ENCODE results near the gene CANT1.
A peak's percentile ranks its signal among the peaks of the same experiment; 100 is the strongest.

Gene CANT1
- 33.3 to 43.6 reads per million in 2 donors for total RNA-seq

DNA sequence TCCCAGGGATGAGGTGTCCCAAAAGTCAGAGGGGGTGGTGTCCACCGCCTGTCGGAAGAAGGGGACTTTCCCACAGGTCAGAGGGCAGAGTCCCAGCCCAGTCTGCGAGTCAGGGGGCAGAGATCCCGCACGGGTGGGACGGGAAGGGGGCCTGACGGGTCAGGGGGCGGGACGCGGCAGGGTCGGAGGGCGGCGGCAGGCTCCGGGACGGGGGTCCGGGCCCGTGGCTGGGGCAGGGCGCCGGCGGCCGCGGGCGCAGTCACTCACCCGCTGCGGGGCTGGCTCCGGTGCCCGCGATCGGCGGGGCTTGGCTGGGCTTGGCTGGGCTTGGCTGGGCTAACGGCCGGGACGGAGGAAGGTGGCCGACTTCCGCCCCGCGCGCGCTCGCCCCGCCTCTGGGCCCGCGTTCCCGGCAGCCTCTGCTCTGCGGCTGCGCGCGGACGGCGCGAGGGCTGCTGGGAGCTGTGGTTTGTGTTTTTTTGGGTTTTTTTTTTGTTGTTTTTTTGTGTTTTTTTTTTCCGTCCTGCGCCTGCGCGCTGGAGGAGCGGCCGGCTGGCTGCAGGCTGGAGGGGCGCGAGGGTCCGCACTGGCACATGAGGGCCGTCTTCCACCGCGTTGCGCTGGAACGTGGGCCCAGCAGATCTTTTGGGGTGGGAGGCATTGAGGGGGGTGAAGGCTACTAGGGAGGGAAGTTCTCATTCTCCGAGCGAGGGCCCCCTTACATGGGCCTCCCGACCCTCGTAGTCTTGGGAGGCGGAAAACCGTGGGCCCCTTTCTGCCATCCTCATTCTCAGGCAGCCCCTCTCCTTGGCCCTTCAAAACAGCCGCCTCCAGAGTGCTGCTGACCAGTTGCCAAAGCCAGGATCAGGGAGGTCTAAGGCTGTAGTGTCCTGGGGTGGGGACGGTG, at the start of gene CANT1:
TSS of gene CANT1 (minus strand) at position 368 of the 907 bp plus-strand sequence. CDS start 12,142 bp downstream, outside the sequence.
- peak; percentile 72 to 92 (median 76) for DNase-seq

DNA sequence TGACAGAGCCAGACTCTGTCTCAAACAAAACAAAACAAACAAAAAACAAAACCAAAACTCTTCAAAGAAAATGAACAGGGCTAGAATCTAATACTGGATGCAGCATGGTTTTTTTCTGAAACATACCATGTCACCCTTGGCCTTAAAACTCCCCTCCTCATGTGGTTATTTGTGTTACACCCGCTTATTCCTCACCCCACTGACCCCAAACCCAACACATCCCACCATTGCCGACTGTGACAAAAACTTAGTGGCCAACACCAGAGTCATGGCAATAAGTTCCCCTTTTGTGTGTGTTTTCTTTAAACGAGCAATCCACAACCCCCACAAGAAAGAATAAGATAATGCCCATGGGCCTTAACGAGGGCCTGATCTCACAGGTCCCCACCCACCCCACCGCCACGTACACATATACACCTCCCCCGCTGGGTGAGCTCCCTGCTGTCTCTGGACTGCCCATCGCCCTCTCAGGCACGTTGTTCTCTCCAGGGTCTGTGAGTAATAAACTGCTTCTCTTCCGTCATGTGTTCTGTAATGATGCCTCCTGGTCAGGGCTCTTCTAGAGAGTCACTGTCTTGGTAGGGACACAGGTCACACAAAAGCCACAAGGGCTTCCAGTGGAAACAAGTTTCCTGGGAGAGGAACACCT, 48.3 kb upstream of the CANT1 start:
- no peak for DNase-seq

DNA sequence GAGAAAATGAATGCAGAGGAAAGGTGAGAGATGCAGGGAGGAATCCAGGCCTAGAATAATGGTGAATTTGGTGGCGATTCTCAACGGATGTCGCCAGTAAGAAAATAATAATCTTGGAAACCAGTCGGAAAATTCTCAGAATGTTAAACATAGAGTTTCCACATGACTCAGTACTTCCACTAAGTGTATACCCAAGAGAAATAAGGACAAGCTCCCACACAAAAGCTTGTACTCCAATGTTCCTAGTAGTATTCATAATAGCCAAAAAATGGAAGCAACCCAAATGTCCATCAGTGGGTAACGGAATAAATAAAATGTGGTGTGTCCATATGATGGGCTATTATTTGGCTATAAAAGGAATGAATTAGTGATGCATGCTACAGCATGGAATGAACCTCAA, 45.6 kb upstream of the CANT1 start:
- DNase-seq: no peak

DNA sequence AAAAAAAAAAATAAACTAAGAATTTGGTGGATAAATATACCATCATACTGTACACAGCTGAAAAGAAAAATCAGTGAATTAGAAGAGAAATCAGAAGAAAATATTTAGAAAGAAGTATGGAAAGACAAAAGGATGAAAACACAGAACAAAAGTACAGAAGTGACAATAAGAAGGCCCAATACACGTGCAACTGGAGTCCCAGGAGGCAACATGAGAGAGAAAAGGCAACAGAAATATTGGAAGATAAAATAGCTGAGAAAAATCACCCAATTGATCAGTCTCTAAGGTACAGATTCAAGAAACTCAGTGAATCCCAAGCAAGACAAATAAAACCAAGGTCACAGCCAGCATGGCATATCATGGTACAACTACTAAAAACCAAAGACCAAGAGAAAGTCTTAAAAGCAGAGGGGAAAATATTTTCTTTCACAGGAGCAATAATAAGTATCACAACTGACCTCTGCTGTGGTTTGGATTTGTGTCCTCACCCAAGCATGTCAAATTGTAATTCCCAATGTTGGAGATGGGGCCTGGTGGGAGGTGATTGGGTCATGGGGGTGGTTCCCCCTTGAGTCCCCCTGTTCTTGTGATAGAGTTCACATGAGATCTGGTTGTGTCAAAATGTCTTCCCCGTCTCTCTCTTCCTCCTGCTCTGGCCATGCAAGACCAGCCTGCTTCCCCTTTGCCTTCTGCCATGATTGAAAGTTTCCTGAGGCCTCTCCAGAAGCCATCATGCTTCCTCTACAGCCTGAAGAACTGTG, 44.8 kb upstream of the CANT1 start:
- no peak for DNase-seq

DNA sequence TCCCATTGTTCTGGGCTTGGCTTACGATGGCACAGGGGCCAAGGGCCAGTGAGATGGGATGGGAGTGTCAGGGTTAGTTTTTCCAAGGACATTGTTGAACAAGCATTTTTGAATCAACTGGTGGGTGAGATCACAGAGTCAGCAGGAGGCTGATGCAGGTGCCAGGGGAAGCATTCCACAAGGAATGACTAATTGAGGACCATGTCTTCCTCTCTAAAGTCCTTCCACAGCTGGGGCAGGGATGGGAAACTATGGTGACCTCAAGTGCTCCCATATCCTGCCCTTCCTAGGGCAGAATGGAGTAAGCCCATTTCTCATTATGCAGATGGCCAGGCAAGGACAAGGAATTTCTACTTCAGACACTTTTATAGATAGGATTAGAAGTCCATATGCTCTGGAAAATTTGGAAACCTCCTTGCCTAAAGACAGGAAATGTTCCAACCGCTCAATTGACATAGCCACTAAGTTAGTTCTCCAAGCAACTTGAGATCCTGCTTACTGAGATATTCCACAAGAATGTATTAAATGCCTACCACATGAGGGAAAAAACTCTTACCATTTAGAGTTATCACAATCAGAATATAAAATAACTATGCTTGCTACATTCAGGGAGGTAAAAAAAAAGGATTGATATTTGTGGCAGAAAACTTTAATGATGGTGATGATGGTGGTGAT, 43.8 kb upstream of the CANT1 start:
- DNase-seq: no peak

DNA sequence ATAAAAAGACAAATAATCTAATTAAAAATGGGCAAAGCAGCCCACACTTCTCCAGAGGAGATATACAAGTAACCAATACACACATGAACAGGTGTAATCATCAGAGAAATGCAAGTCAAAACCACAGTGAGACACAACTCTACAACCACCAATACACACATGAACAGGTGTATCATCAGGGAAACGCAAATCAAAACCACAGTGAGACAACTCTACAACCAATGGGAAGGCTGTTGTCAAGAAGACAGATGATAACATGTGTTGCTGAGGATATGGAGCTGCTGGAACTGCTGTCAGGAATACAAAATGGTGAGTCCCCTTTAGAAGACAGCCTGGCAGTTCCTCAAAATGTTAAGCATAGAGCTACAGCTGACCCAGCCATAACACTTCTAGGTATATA, 42.6 kb upstream of the CANT1 start:
- DNase-seq: no peak

DNA sequence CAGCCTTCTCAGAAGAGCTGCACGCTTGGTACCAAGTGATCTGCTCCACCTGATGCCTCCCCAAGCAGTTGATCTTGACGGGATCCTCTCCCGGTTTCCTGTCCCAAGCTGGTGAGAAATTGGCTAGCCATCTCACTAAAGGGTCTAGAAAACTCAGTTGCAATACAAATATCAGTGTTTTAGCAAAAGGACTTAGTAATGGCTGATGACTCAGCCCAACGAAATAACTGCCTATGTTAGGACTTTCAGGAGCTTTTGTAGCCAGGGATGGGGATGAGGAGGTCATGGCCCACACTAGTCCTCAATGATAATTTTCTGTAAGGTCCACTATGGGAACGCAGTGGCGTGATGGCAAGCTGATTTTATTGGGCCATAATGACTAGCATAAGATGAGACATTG, 41.7 kb upstream of the CANT1 start:
- DNase-seq: no peak

DNA sequence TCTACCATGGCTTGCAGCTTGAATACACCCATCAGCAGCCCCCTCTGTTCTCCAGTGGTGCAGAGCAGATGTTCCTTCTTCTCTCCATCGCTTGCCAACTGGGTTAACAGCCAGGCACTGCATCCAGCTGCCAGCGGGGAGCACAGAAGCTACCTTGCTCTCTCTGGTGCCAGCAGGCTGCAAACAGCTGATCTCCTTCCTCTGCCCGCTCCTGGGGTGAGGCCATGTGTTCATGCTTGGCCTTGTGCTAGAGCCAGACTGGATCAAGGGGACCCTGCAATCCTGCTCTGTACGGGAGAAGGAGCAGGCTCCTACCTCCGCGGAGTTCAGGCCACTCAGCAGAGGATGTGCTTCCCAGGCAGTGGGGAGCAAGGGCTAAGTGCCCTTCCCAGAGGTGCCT, 41.0 kb upstream of the CANT1 start:
- no peak for DNase-seq

DNA sequence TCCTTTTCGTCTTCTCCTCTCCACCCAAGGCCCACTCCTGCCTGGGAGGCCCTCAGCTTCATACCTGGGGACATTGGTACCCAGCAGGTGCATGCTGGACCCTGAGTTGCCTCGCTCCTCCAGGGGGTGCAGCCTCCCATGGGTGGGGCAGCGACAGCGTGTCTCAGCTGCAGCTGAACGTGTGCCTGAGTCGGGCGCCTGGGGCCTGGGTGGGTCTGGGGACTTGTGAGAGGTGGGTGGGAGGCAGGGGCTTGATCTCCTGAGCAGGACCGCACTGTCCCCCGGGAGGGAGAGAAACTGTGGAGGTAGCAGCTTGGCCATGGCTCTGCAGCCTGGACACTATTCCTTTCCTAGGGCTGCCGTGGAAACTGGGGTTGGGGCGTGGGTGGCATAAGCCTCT, 40.3 kb upstream of the CANT1 start:
- DNase-seq: no peak

DNA sequence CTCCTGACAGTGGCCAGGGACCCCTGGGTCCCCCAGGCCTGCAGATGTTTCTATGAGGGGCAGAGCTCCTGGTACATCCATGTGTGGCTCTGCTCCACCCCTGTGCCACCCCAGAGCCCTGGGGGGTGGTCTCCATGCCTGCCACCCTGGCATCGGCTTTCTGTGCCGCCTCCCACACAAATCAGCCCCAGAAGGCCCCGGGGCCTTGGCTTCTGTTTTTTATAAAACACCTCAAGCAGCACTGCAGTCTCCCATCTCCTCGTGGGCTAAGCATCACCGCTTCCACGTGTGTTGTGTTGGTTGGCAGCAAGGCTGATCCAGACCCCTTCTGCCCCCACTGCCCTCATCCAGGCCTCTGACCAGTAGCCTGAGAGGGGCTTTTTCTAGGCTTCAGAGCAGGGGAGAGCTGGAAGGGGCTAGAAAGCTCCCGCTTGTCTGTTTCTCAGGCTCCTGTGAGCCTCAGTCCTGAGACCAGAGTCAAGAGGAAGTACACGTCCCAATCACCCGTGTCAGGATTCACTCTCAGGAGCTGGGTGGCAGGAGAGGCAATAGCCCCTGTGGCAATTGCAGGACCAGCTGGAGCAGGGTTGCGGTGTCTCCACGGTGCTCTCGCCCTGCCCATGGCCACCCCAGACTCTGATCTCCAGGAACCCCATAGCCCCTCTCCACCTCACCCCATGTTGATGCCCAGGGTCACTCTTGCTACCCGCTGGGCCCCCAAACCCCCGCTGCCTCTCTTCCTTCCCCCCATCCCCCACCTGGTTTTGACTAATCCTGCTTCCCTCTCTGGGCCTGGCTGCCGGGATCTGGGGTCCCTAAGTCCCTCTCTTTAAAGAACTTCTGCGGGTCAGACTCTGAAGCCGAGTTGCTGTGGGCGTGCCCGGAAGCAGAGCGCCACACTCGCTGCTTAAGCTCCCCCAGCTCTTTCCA, 39.5 kb upstream of the CANT1 start:
- no peak for DNase-seq

DNA sequence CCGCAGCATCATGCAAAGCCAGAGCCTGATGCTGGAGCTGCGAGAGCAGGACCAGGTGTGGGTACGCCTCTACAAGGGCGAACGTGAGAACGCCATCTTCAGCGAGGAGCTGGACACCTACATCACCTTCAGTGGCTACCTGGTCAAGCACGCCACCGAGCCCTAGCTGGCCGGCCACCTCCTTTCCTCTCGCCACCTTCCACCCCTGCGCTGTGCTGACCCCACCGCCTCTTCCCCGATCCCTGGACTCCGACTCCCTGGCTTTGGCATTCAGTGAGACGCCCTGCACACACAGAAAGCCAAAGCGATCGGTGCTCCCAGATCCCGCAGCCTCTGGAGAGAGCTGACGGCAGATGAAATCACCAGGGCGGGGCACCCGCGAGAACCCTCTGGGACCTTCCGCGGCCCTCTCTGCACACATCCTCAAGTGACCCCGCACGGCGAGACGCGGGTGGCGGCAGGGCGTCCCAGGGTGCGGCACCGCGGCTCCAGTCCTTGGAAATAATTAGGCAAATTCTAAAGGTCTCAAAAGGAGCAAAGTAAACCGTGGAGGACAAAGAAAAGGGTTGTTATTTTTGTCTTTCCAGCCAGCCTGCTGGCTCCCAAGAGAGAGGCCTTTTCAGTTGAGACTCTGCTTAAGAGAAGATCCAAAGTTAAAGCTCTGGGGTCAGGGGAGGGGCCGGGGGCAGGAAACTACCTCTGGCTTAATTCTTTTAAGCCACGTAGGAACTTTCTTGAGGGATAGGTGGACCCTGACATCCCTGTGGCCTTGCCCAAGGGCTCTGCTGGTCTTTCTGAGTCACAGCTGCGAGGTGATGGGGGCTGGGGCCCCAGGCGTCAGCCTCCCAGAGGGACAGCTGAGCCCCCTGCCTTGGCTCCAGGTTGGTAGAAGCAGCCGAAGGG, 38.6 kb upstream of the CANT1 start:
- DNase-seq: no peak

DNA sequence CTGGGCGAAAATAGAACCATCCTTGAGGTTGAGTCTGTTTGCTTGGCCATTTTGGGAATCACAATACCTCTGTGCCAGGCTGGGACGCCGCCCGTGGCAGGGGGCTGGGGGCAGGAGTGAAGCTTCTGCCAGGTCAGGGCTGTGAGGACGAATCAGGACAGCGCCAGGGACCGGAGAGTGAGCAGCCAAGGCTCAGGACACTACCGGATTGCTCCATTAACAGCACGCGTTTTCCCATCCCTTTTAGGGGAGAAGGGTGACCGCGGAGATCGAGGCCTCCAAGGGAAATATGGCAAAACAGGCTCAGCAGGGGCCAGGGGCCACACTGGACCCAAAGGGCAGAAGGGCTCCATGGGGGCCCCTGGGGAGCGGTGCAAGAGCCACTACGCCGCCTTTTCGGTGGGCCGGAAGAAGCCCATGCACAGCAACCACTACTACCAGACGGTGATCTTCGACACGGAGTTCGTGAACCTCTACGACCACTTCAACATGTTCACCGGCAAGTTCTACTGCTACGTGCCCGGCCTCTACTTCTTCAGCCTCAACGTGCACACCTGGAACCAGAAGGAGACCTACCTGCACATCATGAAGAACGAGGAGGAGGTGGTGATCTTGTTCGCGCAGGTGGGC, 37.8 kb upstream of the CANT1 start:
- no peak for DNase-seq

DNA sequence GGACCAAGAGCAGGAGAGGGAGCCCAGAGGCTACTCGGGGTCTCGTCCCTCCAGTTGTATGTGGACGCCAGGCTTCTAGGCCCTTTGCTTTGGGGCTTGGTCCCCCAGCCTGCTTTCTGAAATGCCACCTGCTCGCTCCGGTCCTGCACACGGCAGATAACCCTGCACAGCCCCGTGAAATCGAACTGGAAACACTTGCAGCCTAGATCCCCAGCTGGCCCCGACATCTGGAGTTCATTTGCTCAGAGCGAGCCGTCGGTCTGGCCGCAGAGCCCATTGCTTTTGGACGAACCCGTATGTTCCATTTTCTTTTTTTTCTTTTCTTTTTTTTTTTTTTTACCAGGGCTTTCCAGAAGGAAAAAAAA, 37.3 kb upstream of the CANT1 start:
- no peak for DNase-seq

DNA sequence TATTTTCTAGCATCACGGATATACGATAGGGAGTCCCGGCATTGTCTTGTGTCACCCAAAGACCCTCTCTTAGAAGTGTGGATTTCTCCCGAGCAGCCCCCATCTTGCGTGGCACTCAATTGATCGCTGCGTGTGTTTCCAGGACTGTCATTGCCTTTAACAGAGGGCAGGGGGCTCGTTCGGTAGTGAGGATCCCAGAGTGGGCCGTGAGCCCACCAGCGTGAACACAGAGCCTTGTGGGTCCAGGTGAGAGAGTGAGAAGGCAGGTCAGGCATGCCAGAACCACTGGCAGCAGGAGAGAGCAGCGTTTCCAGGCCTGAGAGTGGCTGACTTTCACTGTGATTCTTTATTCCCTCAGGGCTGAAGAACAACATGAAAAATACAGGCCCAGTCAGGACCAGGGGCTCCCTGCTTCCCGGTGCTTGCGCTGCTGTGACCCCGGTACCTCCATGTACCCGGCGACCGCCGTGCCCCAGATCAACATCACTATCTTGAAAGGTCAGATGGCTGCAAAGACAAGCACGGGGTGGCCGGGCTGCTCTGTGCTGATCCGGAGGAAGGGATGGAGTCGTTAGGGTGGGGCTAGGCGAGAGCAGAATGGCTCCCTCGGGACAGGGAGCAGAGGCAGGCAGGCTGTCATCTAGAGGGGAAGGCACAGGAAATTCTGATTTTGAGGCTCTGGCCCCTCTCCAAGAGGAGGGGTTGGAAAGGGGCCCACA, 36.8 kb upstream of the CANT1 start:
- DNase-seq: no peak

DNA sequence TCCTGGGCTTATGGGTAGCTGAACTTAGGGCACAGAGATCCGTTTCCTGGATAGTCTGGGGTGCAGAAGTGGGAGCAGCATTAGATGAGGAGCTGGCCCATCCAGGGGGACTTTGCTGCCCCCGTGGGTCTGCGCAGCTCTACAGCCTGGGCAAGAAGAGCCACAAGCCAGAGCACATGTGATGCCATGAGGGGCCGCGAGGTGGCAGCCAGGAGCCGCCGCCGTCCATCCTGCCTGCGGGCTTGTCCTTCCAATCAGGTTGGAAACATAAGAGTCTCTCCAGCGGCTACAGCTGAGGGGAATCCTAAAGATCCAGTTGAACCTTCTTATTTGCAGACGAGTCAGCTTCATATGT, 36.3 kb upstream of the CANT1 start:
- peak; percentile 18 to 51 (median 48) for DNase-seq

DNA sequence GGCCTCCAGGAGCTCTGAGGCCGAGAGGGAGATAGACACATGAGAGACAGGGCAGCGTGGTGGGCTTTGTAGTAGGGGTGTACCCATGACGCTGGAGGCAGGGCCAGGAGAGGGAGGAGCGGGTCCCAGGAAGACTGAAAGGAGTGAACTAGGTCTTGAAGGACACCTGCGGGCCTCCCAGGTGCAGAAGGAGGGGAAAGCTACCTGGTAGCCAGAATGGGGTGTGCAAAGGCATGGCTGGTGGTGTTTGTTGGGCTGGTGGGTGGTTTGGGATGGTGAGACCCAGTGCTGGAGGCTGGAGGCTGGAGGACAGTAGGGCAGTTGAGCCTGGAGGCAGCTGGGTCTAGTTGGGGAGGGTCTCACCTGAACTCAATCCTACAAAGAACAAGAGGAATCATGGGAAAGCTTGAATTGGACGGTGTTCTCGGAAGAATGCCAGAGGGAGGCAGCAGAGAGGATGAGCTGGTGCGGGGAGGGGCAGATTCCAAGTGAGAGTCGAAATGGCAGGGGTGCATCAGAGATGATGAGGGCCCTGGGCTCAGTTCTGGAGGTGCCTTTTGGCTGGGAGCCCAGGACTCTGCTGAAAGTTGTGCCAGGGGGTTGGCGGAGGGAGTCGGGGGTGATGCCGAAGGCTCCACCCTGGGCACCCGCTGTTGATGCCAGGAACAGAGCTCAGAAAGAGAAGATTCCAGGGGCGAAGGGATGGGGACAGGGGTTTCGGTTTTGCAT, 35.6 kb upstream of the CANT1 start:
- no peak for DNase-seq

DNA sequence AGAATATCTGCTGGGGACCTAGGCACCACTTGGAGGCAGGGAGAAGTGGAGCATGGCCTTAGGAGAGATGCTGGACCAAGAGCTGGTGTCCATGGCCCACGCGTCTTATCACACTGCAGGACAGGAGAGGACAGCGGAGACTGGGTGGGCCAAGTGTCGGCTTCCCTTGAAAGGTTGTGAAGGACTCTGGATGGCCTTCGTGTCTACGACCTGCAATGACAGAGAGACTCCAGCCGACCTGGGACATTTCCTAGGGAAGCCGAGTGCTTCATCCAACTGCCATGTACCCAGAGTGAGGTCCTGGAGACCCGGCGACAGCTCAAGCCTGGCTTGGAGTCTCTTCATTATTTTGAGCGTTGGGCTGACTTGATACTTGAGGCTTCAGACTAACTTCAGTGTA, 34.9 kb upstream of the CANT1 start:
- no peak for DNase-seq

DNA sequence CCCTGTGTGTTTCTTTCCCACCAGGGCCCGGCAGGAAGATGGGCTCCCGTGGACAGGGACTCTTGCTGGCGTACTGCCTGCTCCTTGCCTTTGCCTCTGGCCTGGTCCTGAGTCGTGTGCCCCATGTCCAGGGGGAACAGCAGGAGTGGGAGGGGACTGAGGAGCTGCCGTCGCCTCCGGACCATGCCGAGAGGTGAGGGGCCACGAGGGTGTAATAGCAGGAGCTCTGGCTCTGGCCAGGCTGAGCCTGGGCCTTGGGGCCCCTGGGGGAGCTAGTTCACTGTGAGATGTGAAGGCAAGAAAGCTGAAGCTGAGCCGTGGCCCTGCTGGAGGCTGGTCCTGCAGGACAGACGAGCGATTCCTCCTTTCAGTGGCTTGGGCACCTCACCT, 34.4 kb upstream of the CANT1 start:
- DNase-seq: no peak

Data from T-helper 2 cell (primary cell).